GM19240 (cell line): ENCODE data around the gene UVRAG.
"Not testable (repeated sequence)": the region's sequence is repeated elsewhere in the genome, so short reads cannot be mapped to it uniquely, and the experiment has no call there.

Source experiments
- DNase-seq: peaks from one replicate; pipeline ENCODE4 v3.0.0; 2011; ENCODE audit warnings: low spot score; ENCODE audit not compliant: insufficient read length

Gene UVRAG

GRCh38 chr11:75910426-75911145, 95.6 kb downstream of the UVRAG start:
- no peak for DNase-seq

- DNase-seq: no peak
These were observed 96.4 kb downstream of the UVRAG start for GRCh38 chr11:75911459-75911858.

- no peak for DNase-seq
These were observed 99.0 kb downstream of the UVRAG start for GRCh38 chr11:75913984-75914383.

- DNase-seq: no peak
These were observed 101.9 kb downstream of the UVRAG start for GRCh38 chr11:75916882-75917281.

- no peak for DNase-seq
These were observed 103.3 kb downstream of the UVRAG start for GRCh38 chr11:75918331-75918730.

- no peak for DNase-seq
These were observed 104.5 kb downstream of the UVRAG start for GRCh38 chr11:75919525-75919924.

GRCh38 chr11:75920848-75921247, 105.8 kb downstream of the UVRAG start:
- DNase-seq: no peak

- DNase-seq: no peak
These were observed 106.8 kb downstream of the UVRAG start for GRCh38 chr11:75921808-75922207.

- DNase-seq: no peak
These were observed 110.2 kb downstream of the UVRAG start for GRCh38 chr11:75924966-75925784.

- DNase-seq: no peak
These were observed 110.8 kb downstream of the UVRAG start for GRCh38 chr11:75925785-75926164.

GRCh38 chr11:75929706-75930105, 114.7 kb downstream of the UVRAG start:
- no peak for DNase-seq

GRCh38 chr11:75930534-75930933, 115.5 kb downstream of the UVRAG start:
- no peak for DNase-seq

- DNase-seq: no peak
These were observed 116.1 kb downstream of the UVRAG start for GRCh38 chr11:75931124-75931523.

GRCh38 chr11:75933736-75934135, 118.7 kb downstream of the UVRAG start:
- DNase-seq: not testable (repeated sequence)

- DNase-seq: no peak
These were observed 119.8 kb downstream of the UVRAG start for GRCh38 chr11:75934851-75935250.

- no peak for DNase-seq
These were observed 123.5 kb downstream of the UVRAG start for GRCh38 chr11:75938543-75938942.

GRCh38 chr11:75939516-75939915, 124.5 kb downstream of the UVRAG start:
- DNase-seq: no peak

- DNase-seq: no peak
These were observed 125.0 kb downstream of the UVRAG start for GRCh38 chr11:75939992-75940391.

- DNase-seq: no peak
These were observed 125.9 kb downstream of the UVRAG start for GRCh38 chr11:75940911-75941310.

GRCh38 chr11:75944515-75944914, 129.5 kb downstream of the UVRAG start:
- DNase-seq: no peak

- no peak for DNase-seq
These were observed 130.4 kb downstream of the UVRAG start for GRCh38 chr11:75945446-75945845.

- no peak for DNase-seq
These were observed 130.9 kb downstream of the UVRAG start for GRCh38 chr11:75945947-75946346.
